Heart right ventricle (tissue), 16 donors: ENCODE results near the gene TTLL11. TPM values are rescaled to one million over a fixed set of nuclear protein-coding genes. Genes with fewer than 3 reads are reported as not detected.

Source experiments
- ATAC-seq, 8 donors: fragments of 200-7000 bp; cut with Tn5 transposase; one replicate each; pipeline ENCODE4 v1.9.1; 2020; ENCODE audit warnings: mild to moderate bottlenecking in 8 of 8, moderate library complexity in 8 of 8, moderate number of reproducible peaks in 1 of 8
- DNase-seq, 2 donors: peaks; one replicate each; pipeline ENCODE4 v3.0.0-alpha.2; 2020
- H3K27ac ChIP-seq, 10 donors: fragments of 200-600 bp; sonication (generic) in 2 of 10; one replicate each; pipeline versions ENCODE4 v1.5.0 to v1.8.0; 2020 to 2022; ENCODE audit warnings: mild to moderate bottlenecking in 3 of 10
- H3K27me3 ChIP-seq, 7 donors: fragments of 200-600 bp; one replicate each; pipeline ENCODE4 v1.8.0; 2021 to 2022; ENCODE audit warnings: mild to moderate bottlenecking in 2 of 7
- H3K36me3 ChIP-seq, 9 donors: fragments of 200-600 bp; sonication (generic) in 1 of 9; one replicate each; pipeline versions ENCODE4 v1.5.0 to v1.8.0; 2020 to 2022; ENCODE audit warnings: mild to moderate bottlenecking in 2 of 9
- H3K4me1 ChIP-seq, 9 donors: fragments of 200-600 bp; sonication (generic) in 1 of 9; one replicate each; pipeline versions ENCODE4 v1.5.0 to v1.8.0; 2020 to 2022; ENCODE audit warnings: mild to moderate bottlenecking in 4 of 9
- H3K4me3 ChIP-seq, 10 donors: fragments of 200-600 bp; sonication (generic) in 2 of 10; one replicate each; pipeline versions ENCODE4 v1.5.0 to v1.8.0; 2020 to 2022; ENCODE audit warnings: mild to moderate bottlenecking in 7 of 10, moderate library complexity in 2 of 10
- H3K9me3 ChIP-seq, 11 donors: fragments of 200-600 bp in 10 of 11; sonication (generic) in 2 of 11; one replicate each; pipeline versions ENCODE4 v1.5.0 to v1.8.0; 2013 to 2022; ENCODE audit warnings: mild to moderate bottlenecking in 2 of 11, control low read depth in 1 of 11, moderate library complexity in 1 of 11
- CTCF ChIP-seq, 9 donors: fragments of 200-600 bp; sonication (generic) in 2 of 9; IDR thresholded peaks; one replicate each; pipeline versions ENCODE4 v1.5.0 to v1.8.0; 2021 to 2022; ENCODE audit warnings: antibody characterized with exemption in 9 of 9, mild to moderate bottlenecking in 5 of 9, moderate library complexity in 1 of 9
- WGBS, 2 donors: extraction: QIAGEN DNeasy Blood & Tissue Kit; methylation state at CpG; one replicate each; pipeline ENCODE4 v1.1.7; 2013; ENCODE audit warnings: inconsistent platforms in 1 of 2; 5-methylcytosine and 5-hydroxymethylcytosine counted together
- intact Hi-C, 10 donors: fragments of 100-400 bp; cut with DNase I; formaldehyde crosslinking; loops; one replicate each; pipeline versions ENCODE4 v1.11.1 to v1.14.2; 2022
- polyA plus RNA-seq, 2 donors: library from polyadenylated mRNA; stranded (reverse); fragments of 200-250 nt; gene quantifications; one replicate each; pipeline ENCODE4 v1.2.3, GENCODE V29; 2013
- total RNA-seq, 10 donors: library from RNA; stranded (reverse); fragmentation: NEBNext Ultra II Directional in 3 of 10; extraction: Animal tissue kit (Norgen Biotek cat#: 25700) in 3 of 10; gene quantifications; one replicate each; pipeline versions ENCODE4 v1.2.1 to v1.2.4, GENCODE V29; 2021 to 2023
- donor health status: Arrhythmogenic right ventricular cardiomyopathy.
- donor health status: ischemic (EF 13 %, LVEDD 7.1; RV severe dilation, severe dysfunction).
- donor health status: healthy with polysubstance abuse.
- donor health status: DM: no; HTN: yes; CAD: no.
- donor health status: DM: no; HTN: no; CAD: no.
- donor health status: ischemic (EF 25% LVEDD 6.9; RV normal size, moderate dysfunction).
- donor health status: ischemic (EF 25% LVEDD 5.7; RV mildly dilated, moderate dysfunction).
- donor health status: healthy.
- donor health status: DM: yes; HTN: yes; CAD: no.
- donor health status: Ischemic cardiomyopathy.
- donor health status: ischemic (EF 35%, LVEDD 5.7; RV mildly dilated, moderate dysfunction).
- donor health status: nonischemic (EF 11% LVEDD 7.7; RV severe dilation, severe dysfunction).
- donor health status: DM: yes; HTN: yes; CAD: no.
- donor health status: PGD.
- donor health status: ischemic (EF 29% LVEDD 5.4; RV normal size, mild dysfunction).
- donor health status: nonischemic (EF 23%, LVEDD 6.1; RV moderate dilation, normal function).

The TTLL11 gene
- total and polyA plus RNA-seq, 12 donors: 2.6 to 8.7 (median 5.8) TPM

- WGBS, 2 donors: 89 to 98% methylated on average over 7 of the region's 7 CpGs
- TF ChIP-seq CTCF (IDR thresholded peaks at IDR 0.05): no peak
- H3K4me1 ChIP-seq: peaks cover 0 to 17% (median 4%) of the 10 kb centered on the region in 9 donors
- intact Hi-C loops: loop anchor here in 1 of 10 donors (10.0 kb wide), 2 partner anchors 53 to 57 kb away; no protein-coding TSS in a partner anchor
- H3K27ac ChIP-seq: no peak overlapping the region
- H3K27me3 ChIP-seq: no peaks in the 10 kb centered on the region
- no peak for DNase-seq
- H3K36me3 ChIP-seq: no peaks in the 10 kb centered on the region
- H3K9me3 ChIP-seq: no peaks in the 10 kb centered on the region
- ATAC-seq: no peak
- no peak overlapping the region for H3K4me3 ChIP-seq
These were observed 211.1 kb downstream of the TTLL11 start for GRCh38 chr9:121881920-121882500.

- no peak for ATAC-seq
- intact Hi-C loops: loop anchor here in 1 of 10 donors (10.0 kb wide), 2 partner anchors 54 to 56 kb away; no protein-coding TSS in a partner anchor
- H3K9me3 ChIP-seq: no peaks in the 10 kb centered on the region
- DNase-seq: no peak
- H3K36me3 ChIP-seq: no peaks in the 10 kb centered on the region
- 88 to 98% methylated on average over 8 of the region's 8 CpGs for WGBS, 2 donors
- peaks cover 0 to 25% (median 7%) of the 10 kb centered on the region in 9 donors for H3K4me1 ChIP-seq
- no peak overlapping the region for H3K4me3 ChIP-seq
- TF ChIP-seq CTCF (IDR thresholded peaks at IDR 0.05): no peak
- H3K27ac ChIP-seq: no peak overlapping the region
- no peaks in the 10 kb centered on the region for H3K27me3 ChIP-seq
These were observed 212.7 kb downstream of the TTLL11 start for GRCh38 chr9:121880343-121880898.

- intact Hi-C loops: loop anchor here in 2 of 10 donors (10.0 kb wide), 2 partner anchors 106 to 194 kb away; no protein-coding TSS in a partner anchor
- H3K4me1 ChIP-seq: peaks cover 0 to 18% (median 5%) of the 10 kb centered on the region in 9 donors
- DNase-seq (no peak), ATAC-seq (no peak)
- H3K27me3 ChIP-seq: no peaks in the 10 kb centered on the region
- 93 to 94% methylated on average over 14 of the region's 14 CpGs for WGBS, 2 donors
- no peaks in the 10 kb centered on the region for H3K9me3 ChIP-seq
- H3K4me3 ChIP-seq: no peak overlapping the region
- H3K36me3 ChIP-seq: no peaks in the 10 kb centered on the region
- TF ChIP-seq CTCF (IDR thresholded peaks at IDR 0.05): no peak
- no peak overlapping the region for H3K27ac ChIP-seq
These were observed 214.8 kb downstream of the TTLL11 start for GRCh38 chr9:121878271-121878822.

GRCh38 chr9:121876658-121877271 is 216.3 kb downstream of the TTLL11 start:
- H3K9me3 ChIP-seq: no peaks in the 10 kb centered on the region

More at GRCh38 chr9:121876658-121877271, 216.3 kb downstream of the TTLL11 start:
- intact Hi-C loops: loop anchor here in 2 of 10 donors (10.0 kb wide), 2 partner anchors 108 to 192 kb away; no protein-coding TSS in a partner anchor
- Histone ChIP-seq H3K4me1 (peaks cover 0 to 13% (median 5%) of the 10 kb centered on the region in 9 donors), H3K27me3 (no peaks in the 10 kb centered on the region), H3K4me3 (no peak overlapping the region), H3K27ac (peak overlapping the region in 1 of 10 donors; percentile 43), H3K36me3 (no peaks in the 10 kb centered on the region)
- WGBS, 2 donors: 45 to 59% methylated on average over 13 of the region's 13 CpGs
- ATAC-seq (peak; percentile 23 to 95 (median 74)), DNase-seq (peak in 1 of 2 donors; percentile 35)
- no peak for TF ChIP-seq CTCF (IDR thresholded peaks at IDR 0.05)
